Measurements from ENCODE around the gene SNAPC5.
"Not testable (repeated sequence)": the region's sequence is repeated elsewhere in the genome, so short reads cannot be mapped to it uniquely, and the experiment has no call there.

Gene SNAPC5

GRCh38 chr15:66497502-66498455 lies at the start of gene SNAPC5:
TSS of gene SNAPC5 (minus strand) at chr15:66497762. CDS start at chr15:66497731, 31 bp downstream.
- DNase-seq, result peak; percentile 98

- DNase-seq, result no peak
Observed at GRCh38 chr15:66545255-66545654, 47.7 kb upstream of the SNAPC5 start.

GRCh38 chr15:66542896-66543295 lies 45.3 kb upstream of the SNAPC5 start:
- DNase-seq, result no peak

GRCh38 chr15:66535056-66535455 lies 37.5 kb upstream of the SNAPC5 start:
- no peak for DNase-seq

GRCh38 chr15:66524838-66525237 lies 27.3 kb upstream of the SNAPC5 start:
- DNase-seq, result no peak

- no peak for DNase-seq
Observed at GRCh38 chr15:66523926-66524325, 26.4 kb upstream of the SNAPC5 start.

- no peak for DNase-seq
Observed at GRCh38 chr15:66515901-66516322, 18.4 kb upstream of the SNAPC5 start.

- DNase-seq, result no peak
Observed at GRCh38 chr15:66514586-66514985, 17.0 kb upstream of the SNAPC5 start.

GRCh38 chr15:66508293-66508883 lies 10.8 kb upstream of the SNAPC5 start:
- no peak for DNase-seq

GRCh38 chr15:66505818-66506217 lies 8.3 kb upstream of the SNAPC5 start:
- no peak for DNase-seq

- no peak for DNase-seq
Observed at GRCh38 chr15:66505430-66505811, 7.9 kb upstream of the SNAPC5 start.

- DNase-seq, result peak; percentile 89
Observed at GRCh38 chr15:66504563-66505429, 7.2 kb upstream of the SNAPC5 start, which contains the start of the genes RPL4 and ZWILCH. TSS of gene RPL4 (minus strand) at chr15:66504855. CDS start at chr15:66504790, 65 bp downstream. TSS of gene ZWILCH (plus strand) at chr15:66505326. CDS start at chr15:66505339, 13 bp downstream.

GRCh38 chr15:66503780-66504562 lies 6.4 kb upstream of the SNAPC5 start:
- peak; percentile 21 for DNase-seq

GRCh38 chr15:66503041-66503648 lies 5.6 kb upstream of the SNAPC5 start:
- peak; percentile 14 for DNase-seq

GRCh38 chr15:66502491-66502890 lies 4.9 kb upstream of the SNAPC5 start:
- DNase-seq, result peak; percentile 13

- DNase-seq, result not testable (repeated sequence)
Observed at GRCh38 chr15:66500346-66500745, 2.8 kb upstream of the SNAPC5 start.

GRCh38 chr15:66498501-66499386 lies 1.2 kb upstream of the SNAPC5 start:
- peak; percentile 39 for DNase-seq

- DNase-seq, result peak; percentile 27
Observed at GRCh38 chr15:66496951-66497501, 536 bp downstream of the SNAPC5 start.

- no peak for DNase-seq
Observed at GRCh38 chr15:66494262-66494661, 3.3 kb downstream of the SNAPC5 start.

- DNase-seq, result no peak
Observed at GRCh38 chr15:66491846-66492245, 5.7 kb downstream of the SNAPC5 start.

Data from activated CD4-positive, alpha-beta T cell treated with anti-CD3 and anti-CD28 coated beads, Interleukin-2, Interleukin-6, amounts not matched to agents 100 ng/mL and 50 ng/mL, durations not matched to agents 16 hours and 8 hours (primary cell).